Activated CD4-positive, alpha-beta memory T cell treated with anti-CD3 and anti-CD28 coated beads, Interleukin-2, amount 10 ng/mL, durations not matched to agents 7 days and 5 days (primary cell): ENCODE results near the gene GCLC. TPM values are rescaled to one million over a fixed set of nuclear protein-coding genes. Genes with fewer than 3 reads are reported as not detected.

Experiments used
- CTCF ChIA-PET: fragments of 350-600 bp; sonication (Branson Sonifier 250); formaldehyde crosslinking; loops from one replicate; lab custom pipeline; 2021; ENCODE audit warnings: antibody characterized with exemption, inconsistent platforms; lab: Charles Lee
- POLR2A ChIA-PET: fragments of 350-600 bp; sonication (Branson Sonifier 250); formaldehyde crosslinking; loops from one replicate; lab custom pipeline; 2021; ENCODE audit warnings: antibody characterized with exemption; lab: Charles Lee
- DNase-seq: peaks from one replicate; pipeline ENCODE4 v3.0.0-alpha.2; 2020
- H3K27ac Mint-ChIP-seq: one replicate; pipeline ENCODE4 v1.8.0; 2021; ENCODE audit warnings: mild to moderate bottlenecking, mixed read lengths
- H3K27me3 Mint-ChIP-seq: one replicate; pipeline ENCODE4 v1.8.0; 2021; ENCODE audit warnings: mixed read lengths
- H3K36me3 Mint-ChIP-seq: one replicate; pipeline ENCODE4 v1.8.0; 2021; ENCODE audit warnings: low read depth, mixed read lengths
- H3K4me1 Mint-ChIP-seq: one replicate; pipeline ENCODE4 v1.8.0; 2021; ENCODE audit warnings: mixed read lengths
- H3K4me3 Mint-ChIP-seq: one replicate; pipeline ENCODE4 v1.8.0; 2021; ENCODE audit warnings: mild to moderate bottlenecking, mixed read lengths
- H3K9me3 Mint-ChIP-seq: one replicate; pipeline ENCODE4 v1.8.0; 2021; ENCODE audit warnings: mixed read lengths
- total RNA-seq, 2 experiments: library from RNA; stranded (reverse); gene quantifications; one replicate each; pipeline ENCODE4 v1.2.3, GENCODE V29; 2021

The GCLC gene
- total RNA-seq, 2 experiments from 2014 or later: 29.1 to 30.6 TPM

- POLR2A ChIA-PET: no interaction called here
- DNase-seq: no peak
- CTCF ChIA-PET: no interaction called here
- peaks cover 6% of the 10 kb centered on the region for H3K36me3 Mint-ChIP-seq
- no peak overlapping the region for H3K27ac Mint-ChIP-seq
- H3K27me3 Mint-ChIP-seq: no peaks in the 10 kb centered on the region
- no peak overlapping the region for H3K4me3 Mint-ChIP-seq
- H3K9me3 Mint-ChIP-seq: no peaks in the 10 kb centered on the region
- H3K4me1 Mint-ChIP-seq: peaks cover 37% of the 10 kb centered on the region
Measured at GRCh38 chr6:53530780-53531386, 14.0 kb downstream of the GCLC start.

- Mint-ChIP-seq H3K36me3 (peaks cover 6% of the 10 kb centered on the region), H3K27ac (no peak overlapping the region), H3K9me3 (no peaks in the 10 kb centered on the region), H3K27me3 (no peaks in the 10 kb centered on the region), H3K4me1 (peaks cover 37% of the 10 kb centered on the region), H3K4me3 (no peak overlapping the region)
- CTCF ChIA-PET: no interaction called here
- POLR2A ChIA-PET: no interaction called here
- DNase-seq: no peak
Measured at GRCh38 chr6:53530346-53530745, 14.6 kb downstream of the GCLC start.

GRCh38 chr6:53529324-53530036 is 15.4 kb downstream of the GCLC start:
- no peak for DNase-seq
- H3K27ac Mint-ChIP-seq: no peak overlapping the region
- H3K9me3 Mint-ChIP-seq: no peaks in the 10 kb centered on the region
- CTCF ChIA-PET: no interaction called here
- H3K4me1 Mint-ChIP-seq: peaks cover 37% of the 10 kb centered on the region
- H3K4me3 Mint-ChIP-seq: no peak overlapping the region
- POLR2A ChIA-PET: no interaction called here
- no peaks in the 10 kb centered on the region for H3K27me3 Mint-ChIP-seq
- peaks cover 4% of the 10 kb centered on the region for H3K36me3 Mint-ChIP-seq

- no peak for DNase-seq
- H3K27ac Mint-ChIP-seq: no peak overlapping the region
Measured at GRCh38 chr6:53528107-53528506, 16.8 kb downstream of the GCLC start.

GRCh38 chr6:53527249-53527765 is 17.6 kb downstream of the GCLC start:
- Mint-ChIP-seq H3K36me3 (no peaks in the 10 kb centered on the region), H3K27me3 (no peaks in the 10 kb centered on the region), H3K4me1 (peaks cover 27% of the 10 kb centered on the region), H3K27ac (no peak overlapping the region), H3K4me3 (no peak overlapping the region), H3K9me3 (no peaks in the 10 kb centered on the region)
- ChIA-PET CTCF (interaction anchor here (1.0 to 2.2 kb wide), 2 partner anchors 11 to 34 kb away, joined by 3 to 6 read pairs; no protein-coding TSS in a partner anchor), POLR2A (no interaction called here)
- no peak for DNase-seq

More at GRCh38 chr6:53528107-53528506, 16.8 kb downstream of the GCLC start:
- ChIA-PET CTCF (interaction anchor here (1.0 kb wide), 1 partner anchor 12 kb away, joined by 3 read pairs; no protein-coding TSS in a partner anchor), POLR2A (no interaction called here)
- Mint-ChIP-seq H3K27me3 (no peaks in the 10 kb centered on the region), H3K4me3 (no peak overlapping the region), H3K36me3 (no peaks in the 10 kb centered on the region), H3K4me1 (peaks cover 35% of the 10 kb centered on the region), H3K9me3 (no peaks in the 10 kb centered on the region)

- ChIA-PET CTCF (interaction anchor here (2.2 kb wide), 1 partner anchor 33 kb away, joined by 6 read pairs; no protein-coding TSS in a partner anchor), POLR2A (no interaction called here)
- no peak for DNase-seq
- H3K36me3 Mint-ChIP-seq: no peaks in the 10 kb centered on the region
- no peak overlapping the region for H3K4me3 Mint-ChIP-seq
- no peaks in the 10 kb centered on the region for H3K9me3 Mint-ChIP-seq
- peaks cover 16% of the 10 kb centered on the region for H3K4me1 Mint-ChIP-seq
- no peak overlapping the region for H3K27ac Mint-ChIP-seq
- H3K27me3 Mint-ChIP-seq: no peaks in the 10 kb centered on the region
Measured at GRCh38 chr6:53526000-53526399, 18.9 kb downstream of the GCLC start.

GRCh38 chr6:53524455-53524815 is 20.5 kb downstream of the GCLC start:
- H3K4me3 Mint-ChIP-seq: no peak overlapping the region
- H3K4me1 Mint-ChIP-seq: peaks cover 5% of the 10 kb centered on the region
- H3K27ac Mint-ChIP-seq: no peak overlapping the region
- no peaks in the 10 kb centered on the region for H3K27me3 Mint-ChIP-seq
- H3K9me3 Mint-ChIP-seq: no peaks in the 10 kb centered on the region
- CTCF ChIA-PET: no interaction called here
- H3K36me3 Mint-ChIP-seq: peaks cover 4% of the 10 kb centered on the region
- POLR2A ChIA-PET: no interaction called here
- DNase-seq: no peak

GRCh38 chr6:53523511-53524454 is 21.1 kb downstream of the GCLC start:
- ChIA-PET POLR2A (no interaction called here), CTCF (interaction anchor here (1.1 kb wide), 1 partner anchor 13 kb away, joined by 4 read pairs; no protein-coding TSS in a partner anchor)
- H3K9me3 Mint-ChIP-seq: no peaks in the 10 kb centered on the region
- H3K4me1 Mint-ChIP-seq: peaks cover 1% of the 10 kb centered on the region
- no peaks in the 10 kb centered on the region for H3K27me3 Mint-ChIP-seq
- H3K27ac Mint-ChIP-seq: no peak overlapping the region
- DNase-seq: no peak
- no peak overlapping the region for H3K4me3 Mint-ChIP-seq
- H3K36me3 Mint-ChIP-seq: peaks cover 4% of the 10 kb centered on the region

GRCh38 chr6:53520320-53520928 is 24.5 kb downstream of the GCLC start:
- ChIA-PET CTCF (no interaction called here), POLR2A (no interaction called here)
- Mint-ChIP-seq H3K27ac (no peak overlapping the region), H3K4me1 (no peaks in the 10 kb centered on the region), H3K9me3 (no peaks in the 10 kb centered on the region), H3K4me3 (no peak overlapping the region), H3K27me3 (no peaks in the 10 kb centered on the region), H3K36me3 (peaks cover 10% of the 10 kb centered on the region)
- DNase-seq: no peak

GRCh38 chr6:53518862-53519261 is 26.0 kb downstream of the GCLC start:
- no peak overlapping the region for H3K27ac Mint-ChIP-seq
- no peak overlapping the region for H3K4me3 Mint-ChIP-seq
- peaks cover 13% of the 10 kb centered on the region for H3K36me3 Mint-ChIP-seq
- no peak for DNase-seq
- no peaks in the 10 kb centered on the region for H3K4me1 Mint-ChIP-seq
- ChIA-PET CTCF (no interaction called here), POLR2A (no interaction called here)
- H3K27me3 Mint-ChIP-seq: no peaks in the 10 kb centered on the region
- H3K9me3 Mint-ChIP-seq: no peaks in the 10 kb centered on the region

GRCh38 chr6:53517021-53517420 is 27.9 kb downstream of the GCLC start:
- no peak for DNase-seq
- H3K9me3 Mint-ChIP-seq: no peaks in the 10 kb centered on the region
- H3K27ac Mint-ChIP-seq: no peak overlapping the region
- H3K27me3 Mint-ChIP-seq: no peaks in the 10 kb centered on the region
- POLR2A ChIA-PET: no interaction called here
- H3K4me1 Mint-ChIP-seq: no peaks in the 10 kb centered on the region
- peaks cover 19% of the 10 kb centered on the region for H3K36me3 Mint-ChIP-seq
- no peak overlapping the region for H3K4me3 Mint-ChIP-seq
- CTCF ChIA-PET: interaction anchor here (0.7 to 1.5 kb wide), 8 partner anchors 10 to 346 kb away, joined by 3 to 6 read pairs (median 4); no protein-coding TSS in a partner anchor

- no peak for DNase-seq
- H3K9me3 Mint-ChIP-seq: no peaks in the 10 kb centered on the region
- POLR2A ChIA-PET: no interaction called here
- CTCF ChIA-PET: no interaction called here
- peaks cover 21% of the 10 kb centered on the region for H3K36me3 Mint-ChIP-seq
- no peaks in the 10 kb centered on the region for H3K27me3 Mint-ChIP-seq
- no peak overlapping the region for H3K27ac Mint-ChIP-seq
- H3K4me1 Mint-ChIP-seq: no peaks in the 10 kb centered on the region
- H3K4me3 Mint-ChIP-seq: no peak overlapping the region
Measured at GRCh38 chr6:53514677-53515076, 30.2 kb downstream of the GCLC start.
